BE2C (cell line): ENCODE data around the gene ZMPSTE24.

ENCODE experiments used
- DNase-seq: peaks from one replicate; pipeline ENCODE4 v3.0.0-alpha.2; 2020
- H3K27me3 ChIP-seq: fragments of 250-450 bp; sonication (Bioruptor Pico); 2 replicates; pipeline ENCODE4 v1.5.1; 2020; ENCODE audit warnings: mild to moderate bottlenecking
- H3K36me3 ChIP-seq: fragments of 250-450 bp; sonication (Bioruptor Pico); 2 replicates; pipeline ENCODE4 v1.5.1; 2020; ENCODE audit warnings: mild to moderate bottlenecking
- H3K4me1 ChIP-seq: fragments of 250-450 bp; sonication (Bioruptor Pico); 2 replicates; pipeline ENCODE4 v1.5.1; 2020
- H3K4me3 ChIP-seq: 2 replicates; pipeline ENCODE4 v1.5.1; 2011; ENCODE audit warnings: low read depth, low read length
- H3K9me3 ChIP-seq: fragments of 250-450 bp; sonication (Bioruptor Pico); 2 replicates; pipeline ENCODE4 v1.5.1; 2020
- CTCF ChIP-seq: IDR thresholded peaks from 2 replicates; pipeline ENCODE4 v1.5.1; 2012; ENCODE audit warnings: mild to moderate bottlenecking, low read depth, low read length

Gene ZMPSTE24

GRCh38 chr1:40255231-40255630, 2.8 kb upstream of the ZMPSTE24 start:
- Histone ChIP-seq H3K4me1 (no peaks in the 10 kb centered on the region), H3K27me3 (no peaks in the 10 kb centered on the region)
- DNase-seq, result no peak

GRCh38 chr1:40256401-40257084, 1.5 kb upstream of the ZMPSTE24 start:
- no peaks in the 10 kb centered on the region for H3K27me3 ChIP-seq
- H3K9me3 ChIP-seq, result no peaks in the 10 kb centered on the region
- H3K4me1 ChIP-seq, result no peaks in the 10 kb centered on the region
- H3K36me3 ChIP-seq, result peaks cover 3% of the 10 kb centered on the region
- DNase-seq, result no peak
- H3K4me3 ChIP-seq, result peak overlapping the region; percentile 94
- no peak for TF ChIP-seq CTCF

More at GRCh38 chr1:40255231-40255630, 2.8 kb upstream of the ZMPSTE24 start:
- H3K9me3 ChIP-seq, result no peaks in the 10 kb centered on the region
- no peak for TF ChIP-seq CTCF
- peaks cover 3% of the 10 kb centered on the region; the same call in 1 of the 2 replicates for H3K36me3 ChIP-seq
- H3K4me3 ChIP-seq, result no peak overlapping the region

- H3K9me3 ChIP-seq, result no peaks in the 10 kb centered on the region
- no peak for TF ChIP-seq CTCF
- peak overlapping the region; percentile 94 for H3K4me3 ChIP-seq
- no peaks in the 10 kb centered on the region for H3K27me3 ChIP-seq
- peaks cover 3% of the 10 kb centered on the region for H3K36me3 ChIP-seq
- DNase-seq, result no peak
- no peaks in the 10 kb centered on the region for H3K4me1 ChIP-seq
Measured at GRCh38 chr1:40257313-40257687, 736 bp upstream of the ZMPSTE24 start.

- Histone ChIP-seq H3K4me3 (peak overlapping the region; percentile 92), H3K27me3 (no peaks in the 10 kb centered on the region), H3K9me3 (no peaks in the 10 kb centered on the region), H3K4me1 (no peaks in the 10 kb centered on the region), H3K36me3 (peaks cover 3% of the 10 kb centered on the region)
- TF ChIP-seq CTCF, result no peak
- no peak for DNase-seq
Measured at GRCh38 chr1:40258445-40258769, 371 bp downstream of the ZMPSTE24 start.

- no peak for TF ChIP-seq CTCF
- H3K4me1 ChIP-seq, result no peaks in the 10 kb centered on the region
- no peaks in the 10 kb centered on the region for H3K27me3 ChIP-seq
- no peak for DNase-seq
- no peak overlapping the region for H3K4me3 ChIP-seq
- H3K9me3 ChIP-seq, result no peaks in the 10 kb centered on the region
- H3K36me3 ChIP-seq, result peaks cover 7% of the 10 kb centered on the region
Measured at GRCh38 chr1:40264354-40264781, 6.3 kb downstream of the ZMPSTE24 start.

- H3K4me1 ChIP-seq, result no peaks in the 10 kb centered on the region
- TF ChIP-seq CTCF, result no peak
- H3K27me3 ChIP-seq, result no peaks in the 10 kb centered on the region
- peaks cover 7% of the 10 kb centered on the region for H3K36me3 ChIP-seq
- H3K4me3 ChIP-seq, result no peak overlapping the region
- DNase-seq, result no peak
- H3K9me3 ChIP-seq, result no peaks in the 10 kb centered on the region
Measured at GRCh38 chr1:40265298-40265697, 7.3 kb downstream of the ZMPSTE24 start.
